22Rv1 (cell line): ENCODE data around the gene CCNK.

ENCODE experiments used
- CTCF ChIP-seq: fragments of 450-650 bp; IDR thresholded peaks from 2 replicates; pipeline ENCODE4 v1.5.1; 2017; ENCODE audit warnings: mild to moderate bottlenecking
- ZFX ChIP-seq: fragments of 450-650 bp; IDR thresholded peaks from 2 replicates; pipeline ENCODE4 v1.6.1; 2017; ENCODE audit warnings: antibody characterized with exemption, borderline replicate concordance

DNA sequence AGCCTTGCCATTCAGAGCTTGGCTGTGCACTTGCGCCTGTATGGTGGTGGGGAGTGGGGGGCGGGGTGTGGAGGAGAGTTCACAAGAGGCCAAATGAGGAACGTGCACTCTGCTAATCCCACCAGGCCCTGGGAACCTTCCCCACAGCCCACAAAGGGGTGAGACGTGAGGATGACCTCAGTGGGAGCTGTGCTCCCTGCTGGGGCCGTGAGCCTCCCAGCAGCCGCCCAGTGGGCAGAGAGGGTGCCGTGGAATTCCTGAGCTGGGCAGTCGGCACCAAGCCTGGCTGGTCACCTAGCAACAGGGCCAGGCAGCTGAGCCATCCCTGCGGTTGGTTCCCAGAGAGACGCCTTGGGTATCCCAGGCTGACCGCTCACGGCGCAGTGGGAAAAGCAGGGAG lies 53.7 kb downstream of the CCNK start:
- TF ChIP-seq CTCF (no peak), ZFX (no peak)
